OCI-M2 (cell line): ENCODE results near the gene ATOH8.
A peak's percentile ranks its signal among the peaks of the same experiment; 100 is the strongest.

ENCODE experiments used
- DNase-seq: peaks from one replicate; lab custom pipeline; 2025; ENCODE audit not compliant: unreplicated experiment; lab: John Stamatoyannopoulos, UW

ATOH8 gene

GRCh38 chr2:85718885-85719492, 34.8 kb upstream of the ATOH8 start:
- DNase-seq = no peak

- DNase-seq = no peak
Observed at GRCh38 chr2:85719609-85720240, 34.1 kb upstream of the ATOH8 start.

- DNase-seq = no peak
Observed at GRCh38 chr2:85720533-85720932, 33.3 kb upstream of the ATOH8 start.

GRCh38 chr2:85721641-85722040, 32.1 kb upstream of the ATOH8 start:
- DNase-seq = no peak

- DNase-seq = no peak
Observed at GRCh38 chr2:85722519-85722918, 31.3 kb upstream of the ATOH8 start.

GRCh38 chr2:85723707-85724360, 30.0 kb upstream of the ATOH8 start:
- no peak for DNase-seq

- DNase-seq = no peak
Observed at GRCh38 chr2:85724731-85725181, 29.0 kb upstream of the ATOH8 start.

GRCh38 chr2:85725451-85725850, 28.3 kb upstream of the ATOH8 start:
- DNase-seq = no peak

GRCh38 chr2:85727798-85728197, 26.0 kb upstream of the ATOH8 start:
- no peak for DNase-seq

GRCh38 chr2:85728342-85728741, 25.4 kb upstream of the ATOH8 start:
- DNase-seq = no peak

GRCh38 chr2:85728883-85729824, 24.6 kb upstream of the ATOH8 start:
- DNase-seq = peak; percentile 68

- DNase-seq = no peak
Observed at GRCh38 chr2:85729825-85730510, 23.8 kb upstream of the ATOH8 start.

GRCh38 chr2:85730686-85731230, 23.0 kb upstream of the ATOH8 start:
- DNase-seq = no peak

DNA sequence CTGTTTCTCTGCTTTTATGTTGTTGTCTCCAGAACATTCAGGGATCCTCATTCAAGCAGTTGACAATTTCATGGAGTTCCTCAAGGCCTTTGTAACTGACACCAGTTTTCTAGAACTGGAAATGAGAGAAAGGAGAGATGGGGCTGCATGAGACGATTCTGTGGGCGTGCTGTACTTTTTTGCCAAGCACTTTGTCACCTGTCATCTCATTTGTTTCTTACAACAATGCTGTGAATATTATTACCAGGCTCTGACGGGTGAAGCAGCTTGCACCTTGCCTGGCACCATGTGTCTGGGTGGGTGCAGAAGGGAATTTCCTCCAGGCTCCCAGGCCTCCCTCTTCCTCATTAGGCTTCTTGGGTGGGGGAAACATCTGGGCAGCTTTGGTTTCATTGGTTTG, 22.2 kb upstream of the ATOH8 start:
- DNase-seq = no peak

- DNase-seq = no peak
Observed at GRCh38 chr2:85732467-85733120, 21.2 kb upstream of the ATOH8 start.

GRCh38 chr2:85733121-85733960, 20.4 kb upstream of the ATOH8 start:
- DNase-seq = no peak

GRCh38 chr2:85734015-85734414, 19.8 kb upstream of the ATOH8 start:
- no peak for DNase-seq

GRCh38 chr2:85734942-85735608, 18.7 kb upstream of the ATOH8 start:
- DNase-seq = no peak

GRCh38 chr2:85735691-85736090, 18.1 kb upstream of the ATOH8 start:
- DNase-seq = no peak
